Fibroblast of mammary gland (primary cell): ENCODE data around the gene NIP7.

Experiments
- DNase-seq: peaks from one replicate; pipeline ENCODE4 v3.0.0-alpha.2; 2010; ENCODE audit warnings: low read depth
- H3K4me3 ChIP-seq: 2 replicates; pipeline ENCODE4 v1.5.1; 2011; ENCODE audit warnings: low read depth, mild to moderate bottlenecking, low read length, moderate library complexity; ENCODE audit not compliant: control insufficient read depth
- TF ChIP-seq, protein P1 (sequence below): conservative IDR thresholded peaks from 2 replicates; pipeline ENCODE4 v1.5.1; 2011; ENCODE audit warnings: low read depth, low read length, inconsistent platforms; ENCODE audit not compliant: control insufficient read depth, insufficient read depth

Gene NIP7

DNA sequence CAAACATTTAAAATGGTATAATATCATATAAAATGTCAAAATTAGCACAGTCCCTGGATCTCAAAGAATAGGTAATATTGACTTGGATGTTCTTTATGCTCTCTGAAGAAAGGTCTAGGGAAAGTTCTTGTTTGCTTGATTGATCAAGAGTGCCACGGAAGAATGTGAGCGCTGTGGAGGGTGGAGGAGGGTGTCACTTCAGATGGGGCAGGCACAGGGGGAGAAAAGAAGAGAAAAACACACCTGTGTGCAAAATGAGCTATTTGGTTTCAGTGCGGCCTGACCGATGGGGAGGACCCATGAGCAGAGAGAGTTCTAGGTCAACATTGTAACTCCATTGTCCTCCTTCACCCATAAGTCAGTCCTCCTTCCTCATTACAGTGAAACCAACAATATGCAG is 37.3 kb upstream of the NIP7 start:
- TF ChIP-seq, protein P1, sequence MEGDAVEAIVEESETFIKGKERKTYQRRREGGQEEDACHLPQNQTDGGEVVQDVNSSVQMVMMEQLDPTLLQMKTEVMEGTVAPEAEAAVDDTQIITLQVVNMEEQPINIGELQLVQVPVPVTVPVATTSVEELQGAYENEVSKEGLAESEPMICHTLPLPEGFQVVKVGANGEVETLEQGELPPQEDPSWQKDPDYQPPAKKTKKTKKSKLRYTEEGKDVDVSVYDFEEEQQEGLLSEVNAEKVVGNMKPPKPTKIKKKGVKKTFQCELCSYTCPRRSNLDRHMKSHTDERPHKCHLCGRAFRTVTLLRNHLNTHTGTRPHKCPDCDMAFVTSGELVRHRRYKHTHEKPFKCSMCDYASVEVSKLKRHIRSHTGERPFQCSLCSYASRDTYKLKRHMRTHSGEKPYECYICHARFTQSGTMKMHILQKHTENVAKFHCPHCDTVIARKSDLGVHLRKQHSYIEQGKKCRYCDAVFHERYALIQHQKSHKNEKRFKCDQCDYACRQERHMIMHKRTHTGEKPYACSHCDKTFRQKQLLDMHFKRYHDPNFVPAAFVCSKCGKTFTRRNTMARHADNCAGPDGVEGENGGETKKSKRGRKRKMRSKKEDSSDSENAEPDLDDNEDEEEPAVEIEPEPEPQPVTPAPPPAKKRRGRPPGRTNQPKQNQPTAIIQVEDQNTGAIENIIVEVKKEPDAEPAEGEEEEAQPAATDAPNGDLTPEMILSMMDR = no peak
- no peak for DNase-seq

DNA sequence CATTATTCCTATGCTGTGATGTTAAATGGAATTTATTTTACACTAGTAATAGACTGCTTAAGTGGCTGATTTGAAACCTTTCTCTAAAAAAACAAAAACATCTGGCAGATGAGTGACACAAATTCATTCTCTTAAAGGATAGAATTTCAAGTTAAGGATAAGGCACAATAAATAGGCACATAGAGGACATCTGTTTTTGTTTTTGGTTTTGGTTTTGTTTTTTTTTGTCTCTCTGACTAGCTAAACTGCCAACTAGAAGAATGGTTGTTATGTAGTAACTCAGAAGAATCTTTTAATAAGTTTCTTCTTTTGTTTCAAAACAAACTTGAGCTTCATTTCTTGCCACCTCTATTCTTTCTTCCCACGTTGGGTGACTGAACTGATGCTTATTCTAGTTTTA is 33.5 kb upstream of the NIP7 start:
- no peak overlapping the region for H3K4me3 ChIP-seq
- DNase-seq = peak; percentile 34
- TF ChIP-seq, protein P1 = no peak

More for the DNA sequence above, 37.3 kb upstream of the NIP7 start:
- H3K4me3 ChIP-seq = no peak overlapping the region

DNA sequence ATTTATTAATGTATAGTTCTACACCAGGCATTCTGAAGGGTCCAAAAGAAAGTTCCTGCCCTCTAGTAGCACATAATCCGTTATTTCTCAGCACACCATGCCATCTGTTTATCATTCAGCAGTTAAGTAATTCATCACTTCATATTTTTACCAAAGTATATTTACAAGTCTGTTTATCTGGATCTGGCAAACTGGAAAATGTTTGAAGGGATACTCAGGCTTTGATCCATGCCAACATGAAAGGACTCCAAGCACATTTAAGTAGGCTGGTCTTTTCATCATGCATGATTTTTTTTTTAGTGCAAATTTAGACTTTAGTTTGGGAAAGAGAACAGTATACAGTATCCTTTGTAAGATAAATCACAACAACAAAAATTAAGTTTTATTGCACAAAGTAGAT is 32.5 kb upstream of the NIP7 start:
- TF ChIP-seq, protein P1 = no peak
- DNase-seq = no peak
- H3K4me3 ChIP-seq = no peak overlapping the region

DNA sequence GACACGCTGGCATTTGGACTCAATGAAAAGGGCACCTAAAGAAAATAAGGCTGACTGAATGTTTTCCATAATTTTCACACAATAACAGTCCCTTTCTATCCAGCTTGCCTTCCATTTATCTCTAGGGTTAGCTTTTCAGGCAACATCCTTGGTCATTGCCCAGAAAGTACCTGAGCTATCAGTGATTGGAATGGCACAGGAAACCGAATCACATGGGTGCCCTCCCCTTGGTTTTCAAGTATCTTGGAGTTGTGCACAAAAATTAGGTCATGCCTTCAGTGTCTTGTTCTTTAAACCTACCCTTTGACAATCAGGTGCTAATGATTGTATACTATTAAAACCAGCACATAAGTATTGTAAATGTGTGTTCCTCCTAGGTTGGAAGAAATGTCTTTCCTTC is 31.7 kb upstream of the NIP7 start:
- no peak overlapping the region for H3K4me3 ChIP-seq
- TF ChIP-seq, protein P1 = no peak
- DNase-seq = no peak

DNA sequence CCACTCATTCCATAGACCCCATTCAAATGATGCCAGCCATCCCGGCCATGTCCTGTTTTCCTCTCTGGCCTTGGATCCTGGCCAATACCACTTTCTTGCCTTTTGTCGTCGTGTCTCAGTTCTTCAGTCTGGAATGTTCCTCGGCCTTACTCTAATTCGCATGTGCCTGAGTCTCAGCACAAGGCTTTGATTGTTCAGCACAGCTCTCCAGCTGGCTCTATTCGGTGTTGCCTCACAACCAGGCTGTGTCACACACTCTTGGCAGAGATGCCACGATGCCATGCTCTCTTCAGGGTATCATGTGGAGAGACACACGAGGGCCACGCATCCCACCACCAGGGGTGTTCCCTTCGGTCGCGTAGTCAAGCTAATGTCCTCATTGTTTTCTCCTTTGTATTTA is 30.3 kb upstream of the NIP7 start:
- no peak overlapping the region for H3K4me3 ChIP-seq
- TF ChIP-seq, protein P1 = no peak
- no peak for DNase-seq

DNA sequence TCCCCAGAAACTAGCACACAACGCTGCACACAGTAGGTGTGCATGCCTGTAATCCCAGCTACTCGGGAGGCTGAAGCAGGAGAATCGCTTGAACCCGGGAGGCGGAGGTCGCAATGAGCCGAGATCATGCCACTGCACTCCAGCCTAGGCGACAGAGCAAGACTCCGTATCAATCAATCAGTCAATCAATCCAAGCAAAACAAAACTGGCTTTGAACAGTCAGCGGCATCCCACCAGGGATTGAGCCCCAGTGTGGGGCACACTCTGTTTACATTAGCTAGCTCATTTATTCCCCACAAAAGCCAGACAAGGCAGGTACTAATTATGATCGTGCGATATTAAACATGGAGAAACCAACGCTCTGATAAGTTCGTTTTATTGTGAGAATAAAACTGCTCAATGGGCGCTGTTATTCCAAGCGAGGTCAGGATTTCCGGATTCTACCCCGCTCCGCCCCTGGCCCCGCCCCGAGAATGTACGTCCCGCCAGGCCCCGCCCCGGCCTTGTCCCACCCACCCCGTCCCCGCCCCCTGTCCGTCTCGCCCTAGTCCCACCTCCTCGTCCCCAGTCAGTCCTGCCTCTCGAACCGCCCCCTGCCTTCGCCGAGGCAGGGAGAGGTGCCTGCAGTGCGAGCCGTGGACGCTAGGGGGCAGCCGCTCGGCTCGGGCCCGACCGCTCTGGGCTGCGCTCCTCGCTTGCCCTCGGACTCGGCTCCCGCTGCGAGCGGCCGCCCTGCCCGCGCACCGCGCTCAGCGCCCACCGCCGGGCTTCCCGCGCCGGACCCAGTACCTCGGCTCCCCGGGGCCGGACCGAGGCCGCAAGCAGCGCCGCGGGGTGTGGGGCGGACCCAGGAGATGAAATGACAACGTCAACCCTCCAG is 28.7 kb upstream of the NIP7 start, which contains the start of gene VPS4A:
Gene VPS4A (plus strand): TSS at position 698 of the 880 bp plus-strand sequence. CDS start 162 bp downstream, at position 860.
- H3K4me3 ChIP-seq = peak within 1 kb of the TSS; percentile 88
- TF ChIP-seq, protein P1 = peak; percentile 56
- peak; percentile 94 for DNase-seq
